ENCODE data around the gene ID4.

DNA sequence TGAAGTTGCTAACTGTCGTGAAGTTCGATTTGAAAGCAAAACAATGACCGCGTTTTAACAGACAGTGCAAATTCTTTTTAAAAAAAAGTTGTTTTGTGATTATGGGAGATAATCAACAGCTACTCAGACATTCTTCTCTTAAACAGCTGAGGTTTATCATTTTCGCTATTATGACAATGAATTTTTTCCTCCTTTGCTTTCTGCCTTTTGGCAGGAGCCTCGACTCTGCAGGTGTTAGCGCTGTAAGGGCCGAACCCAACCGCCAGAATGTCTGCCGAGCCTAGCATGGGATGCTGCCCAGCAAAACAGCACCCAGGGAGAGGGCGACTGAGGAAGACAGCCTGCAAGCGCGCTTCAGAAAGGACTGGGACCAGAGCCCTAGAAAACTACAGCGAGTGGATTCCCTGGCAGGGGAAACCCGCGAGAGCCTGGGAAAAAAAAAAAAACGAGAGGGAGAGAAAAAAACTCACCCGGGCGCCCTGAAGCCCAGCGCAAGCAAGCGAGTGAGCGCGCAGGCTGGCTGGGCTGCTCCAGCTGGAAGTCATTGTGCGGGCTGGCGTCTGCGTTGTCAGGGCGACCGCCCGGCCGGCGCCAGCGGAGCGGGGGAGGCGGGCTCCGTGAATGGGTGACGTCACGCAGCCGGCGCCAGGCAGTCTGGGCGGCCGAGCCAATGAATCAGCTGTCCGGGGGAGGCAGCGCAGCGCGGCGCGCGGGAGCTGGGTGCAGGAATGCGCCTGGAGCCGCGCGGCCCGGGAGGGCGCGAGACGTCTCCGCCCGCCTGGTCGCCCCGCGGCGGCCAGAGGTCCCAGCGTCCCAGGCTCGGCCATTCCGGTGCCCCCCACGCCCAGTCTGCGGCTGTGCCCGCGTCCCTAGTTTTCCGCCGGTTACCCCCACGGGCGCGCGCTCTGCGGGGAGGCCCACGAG, 32.7 kb upstream of the ID4 start:
- TF ChIP-seq ZBTB7A (IDR thresholded peaks at IDR 0.05; ENCODE audit: low read depth) (no peak), FOXM1 (IDR thresholded peaks at IDR 0.05; ENCODE audit: borderline replicate concordance, low read depth) (no peak), EP300 (IDR thresholded peaks at IDR 0.05; ENCODE audit: borderline replicate concordance) (peak; percentile 87), TEAD4 (IDR thresholded peaks at IDR 0.05) (peak; percentile 83), RAD21 (IDR thresholded peaks at IDR 0.05; ENCODE audit: low read depth) (no peak), YY1 (IDR thresholded peaks at IDR 0.05; ENCODE audit: low read depth) (peak; percentile 52; the same call in 1 of the 2 replicates), CREB1 (IDR thresholded peaks at IDR 0.05; ENCODE audit: low read depth) (peak; percentile 56; the same call in 1 of the 2 replicates)

Measured in Ishikawa (cell line).